Stimulated activated CD4-positive, alpha-beta T cell treated with anti-CD3 and anti-CD28 coated beads, Interleukin-15, amount 100 ng/mL, for 24 hours (primary cell): ENCODE data around the gene SLC25A15.
"Not testable (repeated sequence)": the region's sequence is repeated elsewhere in the genome, so short reads cannot be mapped to it uniquely, and the experiment has no call there.

Source experiments
- DNase-seq: peaks from one replicate; pipeline ENCODE4 v3.0.0-alpha.2; 2020

SLC25A15 gene

DNA sequence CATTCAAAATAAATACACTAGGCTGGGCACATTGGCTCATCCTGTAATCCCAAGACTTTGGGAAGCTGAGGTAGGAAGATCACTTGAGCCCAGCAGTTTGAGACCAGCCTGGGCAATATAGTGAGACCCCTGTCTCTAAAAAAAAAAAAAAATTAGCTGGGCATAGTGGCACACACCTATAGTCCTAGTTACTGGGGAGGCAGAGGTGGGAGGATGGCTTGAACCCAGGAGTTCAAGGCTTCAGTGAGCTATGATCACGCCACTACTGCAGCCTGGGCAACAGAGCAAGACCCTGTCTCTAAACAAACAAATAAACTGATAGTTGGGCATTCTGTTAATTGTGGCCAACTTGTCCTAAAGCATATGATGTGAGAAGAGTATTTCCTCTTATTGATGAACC lies 6.4 kb upstream of the SLC25A15 start:
- DNase-seq: not testable (repeated sequence)

GRCh38 chr13:40784540-40784939 lies 4.9 kb upstream of the SLC25A15 start:
- no peak for DNase-seq

DNA sequence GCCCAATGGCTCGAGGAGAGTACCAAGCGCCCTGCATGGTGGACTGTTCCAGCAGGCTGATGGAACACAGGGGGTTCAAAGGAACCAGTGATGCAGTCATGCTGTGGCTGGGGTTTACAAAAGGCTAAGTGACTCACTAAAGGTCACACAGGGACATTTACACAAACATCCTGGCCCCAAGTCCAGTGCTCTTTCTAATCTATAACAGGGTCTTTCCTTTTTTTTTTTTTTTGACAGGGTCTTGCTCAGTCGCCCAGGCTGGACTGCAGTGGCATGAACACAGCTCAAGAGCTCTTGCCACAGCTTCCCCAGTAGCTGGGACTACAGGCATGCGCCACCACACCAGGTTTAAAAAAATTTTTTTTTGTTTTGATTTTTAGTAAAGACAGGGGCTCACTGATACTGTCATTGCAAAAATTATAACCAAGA lies 2.8 kb upstream of the SLC25A15 start:
- peak; percentile 22 for DNase-seq

GRCh38 chr13:40787062-40787461 lies 2.3 kb upstream of the SLC25A15 start:
- DNase-seq: no peak

- DNase-seq: peak; percentile 23
Observed at GRCh38 chr13:40788540-40789274, 704 bp upstream of the SLC25A15 start.

DNA sequence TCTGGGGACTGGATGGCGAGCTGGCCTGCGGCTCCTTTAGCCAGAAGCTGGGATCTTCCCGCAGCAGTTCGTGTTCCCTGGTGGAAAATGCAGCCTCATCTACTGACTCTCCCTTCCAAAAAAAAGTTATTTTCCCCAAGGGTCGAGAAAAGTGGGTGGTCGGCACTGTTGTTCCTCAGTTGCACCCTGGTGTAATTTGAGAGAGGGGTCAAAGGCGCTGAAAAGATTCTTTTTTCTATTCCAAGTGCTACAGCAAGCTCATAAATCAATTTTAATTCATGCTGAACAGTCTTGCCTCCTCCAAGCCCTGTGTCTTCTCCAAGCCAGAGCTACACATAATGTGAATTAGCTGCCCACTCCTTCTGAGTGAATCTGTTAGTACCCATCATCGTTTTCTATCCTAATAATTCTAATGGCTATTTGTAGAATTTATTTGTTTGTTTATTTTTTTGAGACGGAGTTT lies 774 bp downstream of the SLC25A15 start:
- no peak for DNase-seq

- no peak for DNase-seq
Observed at GRCh38 chr13:40792284-40793051, 3.1 kb downstream of the SLC25A15 start.

- DNase-seq: no peak
Observed at GRCh38 chr13:40793339-40793738, 3.9 kb downstream of the SLC25A15 start.

- no peak for DNase-seq
Observed at GRCh38 chr13:40794414-40795368, 5.3 kb downstream of the SLC25A15 start.

DNA sequence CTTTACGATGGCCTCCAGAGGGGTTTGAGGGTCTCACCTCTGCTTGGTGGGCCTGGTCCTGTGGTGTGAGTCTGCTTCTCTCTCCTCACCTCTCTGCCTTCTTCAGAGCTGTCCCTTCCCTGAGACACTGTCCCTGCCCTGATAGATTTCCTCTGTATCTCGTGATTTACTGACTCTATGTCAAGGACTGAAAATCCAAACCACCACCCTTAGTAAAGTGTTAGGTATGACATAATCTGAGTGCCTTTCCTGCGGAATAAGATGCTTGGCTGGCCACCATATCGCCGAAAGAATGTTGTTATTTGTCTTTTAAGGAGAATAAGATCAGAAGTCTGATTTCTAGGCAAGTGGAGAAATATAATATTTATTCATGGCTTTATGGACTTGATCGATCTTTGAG lies 7.2 kb downstream of the SLC25A15 start:
- no peak for DNase-seq

DNA sequence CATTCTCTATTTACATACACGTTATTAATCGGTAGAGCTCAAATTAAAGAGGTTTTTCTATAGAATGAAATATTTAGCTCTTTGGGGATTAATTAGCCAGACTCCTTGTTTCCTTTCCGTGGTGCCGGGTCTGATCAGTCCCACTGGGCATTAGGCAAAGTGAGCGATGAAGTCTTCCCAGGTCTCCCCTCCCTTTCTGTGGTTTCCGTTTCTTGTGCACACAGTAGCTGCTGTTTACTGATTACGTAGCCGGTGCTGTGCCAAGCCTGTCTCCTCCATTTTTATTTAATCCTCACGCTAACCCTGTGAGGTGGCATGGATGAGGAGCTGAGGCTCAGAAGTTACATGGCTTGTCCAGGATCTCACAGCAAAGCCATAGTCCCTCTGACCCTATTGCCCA lies 9.0 kb downstream of the SLC25A15 start:
- no peak for DNase-seq

GRCh38 chr13:40799508-40799907 lies 10.1 kb downstream of the SLC25A15 start:
- no peak for DNase-seq

DNA sequence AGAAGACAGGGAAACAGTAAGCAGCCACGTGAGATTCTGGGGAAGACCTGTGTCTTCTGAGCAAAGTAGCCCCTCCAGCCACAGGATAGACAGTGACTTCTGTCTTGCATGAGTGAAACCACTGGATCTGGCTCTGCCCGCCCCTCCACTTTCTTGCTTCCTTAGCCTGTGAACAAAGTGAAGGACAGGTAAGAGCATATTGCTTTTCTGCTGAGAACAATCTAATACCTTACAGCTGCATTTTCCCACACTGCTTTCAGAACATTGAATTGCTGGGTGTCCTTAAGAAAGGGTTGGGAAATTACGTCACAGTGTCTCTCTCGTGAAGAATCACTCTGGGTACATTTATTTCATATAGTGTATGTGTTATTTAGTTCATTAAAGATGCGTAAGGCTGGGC lies 11.1 kb downstream of the SLC25A15 start:
- DNase-seq: no peak

DNA sequence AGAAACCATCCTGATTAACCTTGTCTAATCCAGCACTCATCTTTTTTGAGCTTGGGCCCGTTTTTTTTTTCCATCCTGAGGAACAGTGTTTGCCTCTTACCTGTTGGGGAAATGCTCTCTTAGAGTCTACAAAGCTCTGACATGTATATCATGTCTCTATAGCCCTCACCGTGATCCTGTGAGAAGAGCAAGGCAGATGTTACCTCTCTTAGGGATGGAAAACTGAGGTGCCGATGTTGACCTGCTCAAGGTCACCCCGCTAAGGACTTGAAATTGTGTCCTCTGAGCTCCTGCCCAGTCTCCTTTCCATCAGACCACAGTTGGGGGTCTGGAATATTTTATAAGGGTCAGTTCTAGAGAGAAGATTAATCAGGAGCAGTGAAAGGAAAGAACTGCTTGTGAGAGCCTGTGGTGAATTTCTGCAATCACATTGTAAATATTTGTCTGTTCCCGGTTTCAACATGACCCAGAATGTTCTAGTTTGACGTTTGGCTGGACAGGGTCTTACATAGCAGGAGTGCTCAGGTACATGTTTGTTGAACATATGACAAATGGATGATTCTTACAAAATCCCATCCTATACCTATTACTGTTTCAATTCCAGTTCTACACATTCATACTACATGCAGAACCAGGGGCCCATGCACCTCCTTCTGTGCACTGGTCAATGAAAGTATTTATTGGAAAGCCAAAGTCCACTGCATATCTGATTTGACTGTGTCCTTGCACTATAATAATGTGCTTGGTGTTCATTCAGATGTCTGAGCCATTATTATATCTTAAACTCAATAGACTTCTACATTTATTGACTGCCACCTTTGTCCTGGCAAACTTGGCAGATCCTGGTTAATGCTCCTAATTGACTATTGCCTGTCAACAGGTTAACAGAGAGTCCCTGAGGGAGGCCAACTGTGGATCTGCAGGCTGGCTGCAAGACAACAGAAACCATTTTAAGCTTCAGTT lies 12.1 kb downstream of the SLC25A15 start:
- no peak for DNase-seq

DNA sequence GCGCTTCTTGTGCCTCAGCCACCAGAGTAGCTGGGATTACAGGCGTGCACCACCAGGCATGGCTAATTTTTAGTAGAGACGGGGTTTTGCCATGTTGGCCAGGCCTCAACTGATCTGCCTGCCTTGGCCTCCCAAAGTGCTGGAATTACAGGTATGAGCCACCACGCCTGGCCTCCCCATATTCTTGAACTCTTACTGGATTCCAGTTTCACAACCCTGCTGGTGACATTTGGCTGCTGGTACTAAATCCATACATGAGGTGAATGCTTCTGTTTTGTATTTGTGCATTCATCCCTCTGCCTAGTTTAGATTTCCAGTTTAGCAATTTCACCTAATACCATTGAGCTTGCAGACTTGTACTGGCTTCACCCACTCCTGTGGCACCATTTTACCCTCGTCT lies 13.9 kb downstream of the SLC25A15 start:
- DNase-seq: no peak

- DNase-seq: no peak
Observed at GRCh38 chr13:40806241-40806640, 16.8 kb downstream of the SLC25A15 start.

GRCh38 chr13:40809471-40809870 lies 20.1 kb downstream of the SLC25A15 start:
- DNase-seq: no peak

- DNase-seq: no peak
Observed at GRCh38 chr13:40812102-40812501, 22.7 kb downstream of the SLC25A15 start.

DNA sequence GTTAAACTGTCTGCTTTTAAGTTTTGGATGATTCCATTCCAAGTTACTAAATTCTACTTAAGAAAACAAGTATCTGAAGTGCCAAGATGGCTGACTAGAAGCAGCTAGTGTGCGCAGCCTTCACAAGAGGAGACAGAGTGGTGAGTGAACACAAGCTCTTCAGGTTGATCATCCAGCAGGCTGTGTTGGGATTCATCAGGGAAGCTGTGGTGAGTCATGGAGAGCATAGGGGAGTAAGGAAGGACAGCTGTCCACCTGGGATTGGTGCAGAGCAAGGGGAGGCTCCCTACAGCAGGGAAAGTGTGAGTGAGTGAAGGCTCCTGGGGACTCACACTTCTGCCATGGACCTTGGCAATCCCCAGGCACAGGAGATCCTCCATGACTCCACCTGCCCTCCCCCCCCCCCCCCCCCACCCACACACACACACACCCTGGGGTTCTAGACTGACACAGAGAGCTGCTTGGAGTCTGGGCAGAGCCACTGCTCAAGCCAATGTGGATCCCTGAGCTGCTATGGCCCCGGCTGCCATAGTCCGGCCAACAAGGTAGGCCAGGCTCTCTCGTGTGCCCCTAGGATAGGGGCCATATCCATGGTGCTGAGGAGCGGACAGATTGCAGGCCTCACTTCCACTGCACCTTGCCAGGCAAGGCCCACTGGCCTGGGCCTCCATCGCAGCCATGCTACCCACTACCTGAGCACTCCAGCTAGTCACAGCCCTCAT lies 23.5 kb downstream of the SLC25A15 start:
- DNase-seq: no peak

DNA sequence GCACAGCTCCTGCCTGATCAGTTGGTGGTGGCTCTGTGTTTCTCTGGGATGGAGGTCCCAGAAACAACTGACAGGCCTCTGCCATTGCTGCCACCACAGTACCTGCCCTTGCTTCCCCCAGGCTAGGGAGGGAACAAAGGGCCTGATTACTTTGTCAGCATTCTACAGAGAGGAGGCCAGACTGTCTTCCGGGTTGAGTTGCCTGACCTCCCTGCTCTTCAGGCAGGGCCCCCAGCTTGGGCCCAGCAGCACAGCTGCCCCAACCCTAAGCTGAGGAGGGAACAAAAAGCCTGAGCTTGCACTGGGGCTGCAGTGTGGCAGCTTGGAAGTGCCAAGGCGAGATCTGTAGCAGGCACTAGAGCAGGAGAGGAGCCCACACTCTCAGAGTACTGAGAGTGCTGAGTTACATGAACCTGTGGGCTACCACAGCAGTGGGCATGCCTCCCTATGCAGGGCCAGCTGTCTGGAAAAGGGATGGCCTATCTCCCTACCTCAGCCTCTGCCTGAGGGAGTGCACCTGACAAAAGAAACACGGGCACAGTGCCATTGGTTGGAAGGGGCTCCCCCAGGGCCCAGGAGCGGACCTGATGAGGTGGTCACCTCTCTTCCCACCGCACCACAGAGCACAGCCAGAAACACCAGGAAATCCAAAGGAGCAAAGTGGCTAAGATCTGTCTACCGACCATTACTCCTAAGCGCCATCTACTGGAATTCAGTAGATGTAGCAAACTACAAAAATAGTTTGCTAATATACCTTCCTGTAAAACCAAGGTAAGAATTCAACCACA lies 24.4 kb downstream of the SLC25A15 start:
- no peak for DNase-seq
